ENCODE measurements around the gene POU6F2.

POU6F2 gene

GRCh38 chr7:39261771-39262170 lies 284.1 kb downstream of the POU6F2 start:
- DNase-seq = no peak

GRCh38 chr7:39265641-39266591 lies 288.2 kb downstream of the POU6F2 start:
- DNase-seq = no peak

GRCh38 chr7:39269034-39269433 lies 291.3 kb downstream of the POU6F2 start:
- no peak for DNase-seq

- no peak for DNase-seq
Measured at GRCh38 chr7:39270018-39270417, 292.3 kb downstream of the POU6F2 start.

GRCh38 chr7:39271402-39271801 lies 293.7 kb downstream of the POU6F2 start:
- DNase-seq = no peak

GRCh38 chr7:39272111-39272510 lies 294.4 kb downstream of the POU6F2 start:
- no peak for DNase-seq

GRCh38 chr7:39272691-39273090 lies 295.0 kb downstream of the POU6F2 start:
- no peak for DNase-seq

- DNase-seq = no peak
Measured at GRCh38 chr7:39280337-39280736, 302.6 kb downstream of the POU6F2 start.

- no peak for DNase-seq
Measured at GRCh38 chr7:39285256-39285655, 307.5 kb downstream of the POU6F2 start.

- DNase-seq = no peak
Measured at GRCh38 chr7:39288303-39288702, 310.6 kb downstream of the POU6F2 start.

GRCh38 chr7:39291628-39292410 lies 314.1 kb downstream of the POU6F2 start:
- no peak for DNase-seq

GRCh38 chr7:39293056-39293823 lies 315.5 kb downstream of the POU6F2 start:
- DNase-seq = no peak

- no peak for DNase-seq
Measured at GRCh38 chr7:39294022-39294421, 316.3 kb downstream of the POU6F2 start.

- no peak for DNase-seq
Measured at GRCh38 chr7:39295796-39296195, 318.1 kb downstream of the POU6F2 start.

- DNase-seq = no peak
Measured at GRCh38 chr7:39299695-39300094, 322.0 kb downstream of the POU6F2 start.

GRCh38 chr7:39300276-39300675 lies 322.6 kb downstream of the POU6F2 start:
- no peak for DNase-seq

- no peak for DNase-seq
Measured at GRCh38 chr7:39301543-39301942, 323.8 kb downstream of the POU6F2 start.

GRCh38 chr7:39304178-39304577 lies 326.5 kb downstream of the POU6F2 start:
- DNase-seq = no peak

GRCh38 chr7:39304668-39305405 lies 327.1 kb downstream of the POU6F2 start:
- no peak for DNase-seq

- no peak for DNase-seq
Measured at GRCh38 chr7:39306016-39306570, 328.4 kb downstream of the POU6F2 start.

GRCh38 chr7:39310699-39311098 lies 333.0 kb downstream of the POU6F2 start:
- no peak for DNase-seq
